Lower leg skin (tissue), 4 donors: ENCODE measurements around the gene EFS. TPM values are rescaled to one million over a fixed set of nuclear protein-coding genes. Genes with fewer than 3 reads are reported as not detected.
A peak's percentile ranks its signal among the peaks of the same experiment; 100 is the strongest.

ENCODE experiments used
- DNase-seq, 2 donors: peaks; one replicate each; pipeline ENCODE4 v3.0.0-alpha.2; 2019; ENCODE audit warnings: low spot score in 2 of 2
- H3K4me3 ChIP-seq: fragments of 200-600 bp; sonication (generic); 2 replicates; pipeline ENCODE4 v1.5.1; 2017; ENCODE audit warnings: mild to moderate bottlenecking, low read depth; ENCODE audit not compliant: poor library complexity, severe bottlenecking
- POLR2A ChIP-seq, 2 donors: fragments of 450-650 bp; IDR thresholded peaks; one replicate each; pipeline ENCODE4 v1.6.1; 2016 to 2017; ENCODE audit warnings: antibody characterized with exemption in 2 of 2, mild to moderate bottlenecking in 1 of 2, moderate library complexity in 1 of 2
- WGBS, 2 donors: methylation state at CpG; one replicate each; pipeline ENCODE4 v1.1.5; 2018; 5-methylcytosine and 5-hydroxymethylcytosine counted together
- intact Hi-C: fragments of 100-400 bp; cut with DNase I; formaldehyde crosslinking; loops from one replicate; pipeline ENCODE4 v1.15.0; 2023; ENCODE audit warnings: low total_unique reads
- total RNA-seq, 4 donors: library from RNA; depleted of rRNA; stranded (reverse); fragments of >200 nt; gene quantifications; one replicate each; pipeline ENCODE4 v1.1.0, GENCODE V29; 2016
- TF ChIP-seq, protein P1 (sequence below), 3 donors: fragments of 450-650 bp; IDR thresholded peaks; one replicate each; pipeline ENCODE4 v1.5.1; 2016; ENCODE audit warnings: antibody characterized with exemption in 3 of 3, mild to moderate bottlenecking in 3 of 3, moderate library complexity in 2 of 3

EFS gene
- total RNA-seq, 4 donors from 2014 or later, result 38.7 to 73.2 (median 53.5) TPM

DNA sequence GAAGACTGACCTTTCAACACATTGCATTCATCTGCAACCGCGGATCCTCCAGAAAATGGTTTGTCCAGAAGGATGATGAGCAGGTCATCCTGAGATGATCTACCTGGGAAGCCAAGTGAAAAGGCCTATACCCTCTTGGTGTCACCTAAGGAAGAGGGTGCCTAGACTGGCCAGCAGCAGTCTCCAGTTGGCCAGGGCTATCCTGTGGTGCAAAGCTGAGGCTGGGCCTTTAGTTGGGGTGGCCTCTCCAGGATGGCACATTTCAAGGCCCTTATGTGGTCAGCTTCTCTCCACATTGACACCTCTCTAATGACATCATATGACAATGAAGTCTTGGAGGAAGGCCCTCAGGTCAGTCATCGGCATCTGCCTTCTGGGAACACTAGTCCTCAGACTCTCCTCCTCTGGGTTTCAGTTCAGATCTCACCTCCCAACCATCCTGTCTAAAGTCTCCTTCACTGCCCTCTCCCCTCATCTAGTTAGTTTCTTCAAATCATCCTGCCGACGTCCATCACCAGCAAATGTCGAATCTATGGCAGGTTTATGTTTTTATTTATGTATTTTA is 9.0 kb downstream of the EFS start:
- intact Hi-C loops, result no loop called here
- peak in 1 of 2 donors; percentile 53 for DNase-seq

DNA sequence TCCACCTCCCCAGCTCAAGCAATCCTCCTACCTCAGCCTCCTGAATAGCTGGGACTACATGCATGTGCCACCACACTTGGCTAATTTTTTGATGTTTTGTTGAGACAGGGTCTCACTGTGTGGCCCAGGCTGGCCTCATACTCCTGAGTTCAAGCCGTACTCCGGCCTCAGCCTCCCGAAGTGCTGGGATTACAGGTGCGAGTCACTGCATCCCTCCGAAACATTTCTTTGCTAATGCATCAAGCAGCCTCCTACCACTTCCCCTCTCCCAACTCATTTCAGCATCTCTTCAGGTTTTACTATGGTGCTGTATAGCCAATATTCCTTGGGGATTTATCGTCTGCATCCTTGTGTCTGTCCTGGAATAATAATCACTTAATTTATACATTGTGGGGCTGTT is 10.0 kb downstream of the EFS start:
- H3K4me3 ChIP-seq, result no peak overlapping the region
- WGBS, 2 donors, result 78 to 85% methylated on average over 6 of the region's 6 CpGs
- peak in 1 of 2 donors; percentile 48 for DNase-seq
- TF ChIP-seq, protein P1, sequence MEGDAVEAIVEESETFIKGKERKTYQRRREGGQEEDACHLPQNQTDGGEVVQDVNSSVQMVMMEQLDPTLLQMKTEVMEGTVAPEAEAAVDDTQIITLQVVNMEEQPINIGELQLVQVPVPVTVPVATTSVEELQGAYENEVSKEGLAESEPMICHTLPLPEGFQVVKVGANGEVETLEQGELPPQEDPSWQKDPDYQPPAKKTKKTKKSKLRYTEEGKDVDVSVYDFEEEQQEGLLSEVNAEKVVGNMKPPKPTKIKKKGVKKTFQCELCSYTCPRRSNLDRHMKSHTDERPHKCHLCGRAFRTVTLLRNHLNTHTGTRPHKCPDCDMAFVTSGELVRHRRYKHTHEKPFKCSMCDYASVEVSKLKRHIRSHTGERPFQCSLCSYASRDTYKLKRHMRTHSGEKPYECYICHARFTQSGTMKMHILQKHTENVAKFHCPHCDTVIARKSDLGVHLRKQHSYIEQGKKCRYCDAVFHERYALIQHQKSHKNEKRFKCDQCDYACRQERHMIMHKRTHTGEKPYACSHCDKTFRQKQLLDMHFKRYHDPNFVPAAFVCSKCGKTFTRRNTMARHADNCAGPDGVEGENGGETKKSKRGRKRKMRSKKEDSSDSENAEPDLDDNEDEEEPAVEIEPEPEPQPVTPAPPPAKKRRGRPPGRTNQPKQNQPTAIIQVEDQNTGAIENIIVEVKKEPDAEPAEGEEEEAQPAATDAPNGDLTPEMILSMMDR (IDR thresholded peaks at IDR 0.05), result no peak
- TF ChIP-seq POLR2A (IDR thresholded peaks at IDR 0.05), result no peak
- intact Hi-C loops, result no loop called here

More for the DNA sequence above, 9.0 kb downstream of the EFS start:
- TF ChIP-seq POLR2A (IDR thresholded peaks at IDR 0.05), result no peak
- TF ChIP-seq, protein P1 (IDR thresholded peaks at IDR 0.05), result no peak
- 76 to 84% methylated on average over 6 of the region's 6 CpGs for WGBS, 2 donors
- no peak overlapping the region for H3K4me3 ChIP-seq

DNA sequence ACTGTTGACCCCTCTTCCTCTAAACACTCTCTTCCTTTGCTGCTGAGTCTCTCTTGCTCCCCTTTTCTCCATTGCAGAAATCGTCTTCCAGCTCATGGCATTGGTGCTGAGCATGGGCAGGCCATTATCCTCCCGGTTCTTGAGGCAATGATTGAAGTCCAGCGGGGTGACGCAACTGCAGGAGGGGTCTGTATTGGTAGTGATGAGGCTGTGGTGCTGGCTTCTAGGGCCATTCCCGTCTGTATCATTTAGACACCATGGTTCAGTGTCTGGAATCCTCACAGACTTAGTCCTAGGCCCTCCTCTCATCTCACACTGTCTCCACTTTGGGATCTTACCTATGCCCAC is 11.6 kb downstream of the EFS start:
- 62 to 72% methylated on average over 5 of the region's 5 CpGs for WGBS, 2 donors
- H3K4me3 ChIP-seq, result no peak overlapping the region
- peak in 1 of 2 donors; percentile 72 for DNase-seq
- intact Hi-C loops, result no loop called here
- TF ChIP-seq POLR2A (IDR thresholded peaks at IDR 0.05), result no peak
- TF ChIP-seq, protein P1 (IDR thresholded peaks at IDR 0.05), result no peak

DNA sequence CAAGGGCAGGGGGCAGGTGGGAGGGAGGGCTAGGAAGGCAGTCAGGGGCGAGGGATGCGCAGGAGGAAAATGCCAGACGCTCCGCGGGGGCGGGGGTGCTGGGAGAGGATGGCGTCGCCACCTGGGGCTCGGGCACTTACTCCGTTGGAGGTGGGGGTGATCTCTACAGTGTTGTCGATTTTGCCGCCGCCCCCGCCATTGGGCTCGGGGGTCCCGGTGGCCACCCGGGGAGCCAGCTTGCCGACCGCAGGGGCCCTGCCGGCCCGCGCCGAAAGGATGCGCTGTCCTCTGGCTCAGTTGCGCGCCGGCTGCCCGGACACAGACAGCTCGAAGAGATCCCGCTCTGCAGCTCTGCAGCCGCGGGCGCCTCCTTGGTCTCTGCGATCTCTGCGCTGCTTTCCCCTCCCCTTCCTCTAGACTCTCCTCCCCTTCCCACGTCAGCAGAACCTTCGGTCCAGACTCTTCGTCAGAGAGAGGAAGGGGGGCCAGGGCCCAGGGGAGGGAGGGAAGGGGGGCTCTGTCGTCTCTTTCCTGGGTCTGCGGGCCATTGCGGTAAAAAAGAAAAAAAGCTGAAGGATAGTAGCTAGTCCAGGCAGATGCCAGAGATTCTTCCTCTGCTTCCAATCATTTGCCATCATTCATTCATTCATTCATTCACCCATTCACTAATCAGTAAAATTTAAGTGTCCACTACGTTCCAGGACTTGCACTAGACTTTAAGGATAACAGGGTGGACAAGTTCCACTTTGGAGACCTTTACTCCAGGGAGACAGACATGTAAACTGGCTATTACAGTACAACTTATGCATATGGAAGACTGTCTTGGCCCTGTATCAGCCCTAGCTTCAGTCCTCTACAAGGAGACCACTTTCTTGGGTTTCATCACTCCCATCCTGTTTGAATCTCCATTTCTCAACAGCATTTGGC is 12.2 kb downstream of the EFS start, which contains the start of gene SLC22A17:
SLC22A17 (minus strand) TSS at position 382 of the 927 bp plus-strand sequence.
- TF ChIP-seq, protein P1 (IDR thresholded peaks at IDR 0.05), result no peak
- WGBS, 2 donors, result 1% methylated on average over 42 of the region's 42 CpGs
- intact Hi-C loops, result no loop called here
- DNase-seq, result peak; percentile 68 to 91
- H3K4me3 ChIP-seq, result peak within 1 kb of the TSS; percentile 37

DNA sequence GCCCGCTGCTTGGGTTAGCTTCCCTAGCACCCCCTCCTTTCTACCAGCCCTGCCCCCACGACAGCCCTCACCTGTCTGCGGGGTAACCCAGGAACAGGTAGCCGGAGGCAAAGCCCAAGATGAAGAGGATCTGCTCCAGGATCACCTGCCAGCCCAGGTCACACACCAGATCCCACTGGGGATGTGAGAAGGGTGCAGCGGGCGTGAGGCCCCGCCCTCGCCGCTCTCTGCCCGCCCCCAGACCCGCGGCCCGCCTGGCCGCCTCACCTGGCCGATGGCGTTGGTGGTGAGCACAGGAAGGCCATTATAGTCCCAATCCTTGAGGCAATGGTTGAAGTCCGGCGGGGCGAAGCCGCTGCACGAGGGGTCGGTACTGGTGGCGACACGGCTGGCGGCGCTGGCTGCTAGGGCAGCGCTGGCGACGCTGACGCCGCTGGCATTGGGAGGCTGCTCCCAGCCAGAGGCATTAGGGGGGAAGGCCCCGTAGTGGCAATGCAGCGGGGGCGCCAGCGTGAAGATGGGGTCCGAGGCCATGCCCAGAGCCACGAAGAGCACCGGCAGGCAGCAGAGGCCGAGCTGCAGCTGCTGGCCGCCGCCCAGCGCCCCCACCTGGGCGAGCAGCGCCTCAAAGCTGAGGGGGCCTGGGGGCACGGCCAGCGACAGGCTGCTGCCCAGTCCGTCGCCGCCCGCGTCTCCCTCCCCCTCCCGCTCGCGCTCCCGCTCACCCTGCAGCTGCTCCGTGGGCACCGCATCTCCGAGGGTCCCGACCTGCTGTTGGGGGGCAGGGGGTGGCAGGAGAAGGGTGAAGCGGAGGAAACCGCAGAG is 13.1 kb downstream of the EFS start:
- peak in 1 of 2 donors; percentile 70 for DNase-seq
- H3K4me3 ChIP-seq, result peak overlapping the region; percentile 37
- 7 to 15% methylated on average over 28 to 51 of the region's 61 CpGs for WGBS, 2 donors
- intact Hi-C loops, result no loop called here
- TF ChIP-seq, protein P1 (IDR thresholded peaks at IDR 0.05), result no peak
- TF ChIP-seq POLR2A (IDR thresholded peaks at IDR 0.05), result no peak
